GM19023 (cell line): ENCODE results near the gene MFSD2A.
"Not testable (repeated sequence)": the region's sequence is repeated elsewhere in the genome, so short reads cannot be mapped to it uniquely, and the experiment has no call there.

Source experiments
- ATAC-seq: cut with Tn5 transposase; IDR thresholded peaks from one replicate; pipeline ENCODE4 v1.9.1; 2021; ENCODE audit warnings: mild to moderate bottlenecking, moderate library complexity; ENCODE audit not compliant: unreplicated experiment

MFSD2A gene

DNA sequence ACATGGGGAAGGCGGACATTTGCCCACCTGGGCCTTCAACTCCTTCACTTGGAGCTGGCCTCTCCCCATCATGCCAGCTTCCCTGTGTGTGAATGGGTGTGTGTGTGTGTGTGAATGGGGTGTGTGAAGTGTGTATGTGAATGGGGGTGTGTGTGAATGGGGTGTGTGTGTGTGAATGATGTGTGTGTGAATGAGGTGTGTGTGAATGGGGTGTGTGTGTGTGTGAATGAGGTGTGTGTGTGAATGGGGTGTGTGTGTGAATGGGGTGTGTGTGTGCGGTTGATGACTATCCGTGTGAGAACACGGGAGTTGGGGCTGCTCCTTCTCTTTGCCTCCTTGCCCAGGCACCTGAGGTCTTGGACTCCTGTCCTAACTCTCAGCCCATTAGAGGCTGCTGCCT lies 9.6 kb downstream of the MFSD2A start:
- ATAC-seq = no peak

- ATAC-seq = no peak
Observed at GRCh38 chr1:39965044-39965443, 10.1 kb downstream of the MFSD2A start.

GRCh38 chr1:39969048-39969447 lies 14.1 kb downstream of the MFSD2A start:
- ATAC-seq = no peak

GRCh38 chr1:39969531-39970270 lies 14.8 kb downstream of the MFSD2A start:
- no peak for ATAC-seq

DNA sequence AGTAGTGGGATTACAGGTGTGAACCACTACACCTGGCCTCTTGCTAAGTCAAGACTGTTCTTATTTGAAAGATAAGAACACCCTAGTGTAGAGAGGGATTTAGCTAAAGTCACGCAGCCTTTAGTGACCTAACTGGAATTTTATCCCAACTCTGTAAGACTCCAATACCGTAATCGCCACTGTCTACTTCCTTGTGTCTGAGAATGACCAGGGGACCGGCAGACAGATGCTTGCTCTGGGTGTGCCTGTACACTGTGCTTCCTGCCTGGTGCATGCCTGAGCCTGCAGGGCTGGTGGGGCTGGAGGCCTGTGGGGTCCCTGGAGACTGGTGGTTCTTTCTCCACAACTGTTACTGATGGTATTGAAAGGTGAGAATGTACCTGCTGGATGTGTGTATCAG lies 15.3 kb downstream of the MFSD2A start:
- no peak for ATAC-seq

GRCh38 chr1:39971138-39971537 lies 16.2 kb downstream of the MFSD2A start:
- no peak for ATAC-seq

GRCh38 chr1:39973503-39974135 lies 18.7 kb downstream of the MFSD2A start:
- ATAC-seq = no peak

DNA sequence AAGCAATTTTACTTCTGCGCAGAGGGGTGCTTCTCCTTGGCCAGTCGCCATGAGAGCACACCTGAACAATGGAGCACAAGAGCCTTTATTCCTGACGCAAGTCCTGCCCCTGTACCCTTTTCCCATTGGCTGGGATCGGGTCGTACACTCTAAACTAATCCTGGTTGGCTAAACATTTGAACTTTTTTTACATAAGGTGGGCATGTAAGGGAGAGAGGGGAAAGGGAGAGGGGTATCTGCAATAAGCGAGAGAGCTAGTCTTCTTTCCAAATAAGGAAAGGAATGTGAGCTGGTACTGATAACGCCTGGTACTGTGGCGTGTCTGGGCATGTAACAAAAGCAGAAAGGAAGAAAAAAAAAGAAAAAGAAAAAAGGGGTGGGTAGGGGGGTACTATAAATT lies 21.8 kb downstream of the MFSD2A start:
- no peak for ATAC-seq

GRCh38 chr1:39977202-39977601 lies 22.3 kb downstream of the MFSD2A start:
- no peak for ATAC-seq

GRCh38 chr1:39979654-39980053 lies 24.7 kb downstream of the MFSD2A start:
- ATAC-seq = no peak

DNA sequence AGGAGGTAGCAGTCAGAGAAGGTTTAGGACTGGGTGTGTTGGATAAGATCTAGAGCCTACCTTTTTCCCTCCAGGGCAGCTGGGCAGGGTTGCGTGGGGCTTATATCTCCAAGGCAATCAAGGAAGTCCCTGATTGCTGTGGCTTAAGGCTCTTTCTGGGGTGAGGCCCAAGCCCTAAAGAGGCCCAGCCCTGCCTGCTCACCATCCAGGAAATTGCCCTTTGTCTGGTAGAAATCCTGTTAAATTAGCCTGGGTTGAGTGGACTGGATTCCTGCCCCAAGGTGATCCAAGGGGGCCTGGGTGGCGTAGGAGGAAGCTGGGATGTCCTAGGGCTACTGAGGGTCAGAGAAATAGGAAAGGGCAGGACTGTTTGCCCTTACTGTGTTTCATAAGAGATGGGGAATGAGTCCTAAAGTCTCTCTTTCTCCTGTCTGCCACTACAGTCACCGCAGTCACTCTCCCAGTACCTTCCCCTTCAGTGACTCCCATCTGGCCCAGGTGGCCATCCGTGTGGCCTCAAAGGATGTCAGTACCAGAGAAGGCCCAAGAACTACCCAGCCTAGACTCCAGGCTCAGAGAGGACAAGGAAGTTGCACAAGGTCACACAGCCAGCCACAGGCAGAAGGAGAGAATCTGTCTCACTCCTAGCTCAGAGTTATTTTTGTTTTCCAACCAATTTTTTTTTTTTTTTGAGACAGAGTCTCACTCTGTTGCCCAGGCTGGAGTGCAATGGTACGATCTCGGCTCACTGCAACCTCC lies 25.8 kb downstream of the MFSD2A start:
- ATAC-seq = no peak

DNA sequence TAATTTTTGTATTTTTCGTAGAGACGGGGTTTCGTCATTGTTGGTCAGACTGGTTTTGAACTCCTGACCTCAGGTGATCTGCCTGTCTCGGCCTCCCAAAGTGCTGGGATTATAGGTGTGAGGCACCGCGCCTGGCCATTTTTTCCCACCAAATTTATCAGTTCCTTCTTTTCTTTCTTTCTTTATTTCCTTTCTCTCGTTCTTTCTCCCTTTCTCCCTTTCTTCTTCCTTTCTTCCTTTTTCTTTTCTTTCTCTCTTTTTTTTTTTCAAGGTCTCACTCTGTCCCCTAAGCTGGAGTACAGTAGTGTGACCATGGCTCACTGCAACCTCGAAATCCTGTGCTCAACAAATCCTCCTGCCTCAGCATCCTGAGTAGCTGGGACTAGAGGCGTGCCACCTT lies 26.4 kb downstream of the MFSD2A start:
- no peak for ATAC-seq

DNA sequence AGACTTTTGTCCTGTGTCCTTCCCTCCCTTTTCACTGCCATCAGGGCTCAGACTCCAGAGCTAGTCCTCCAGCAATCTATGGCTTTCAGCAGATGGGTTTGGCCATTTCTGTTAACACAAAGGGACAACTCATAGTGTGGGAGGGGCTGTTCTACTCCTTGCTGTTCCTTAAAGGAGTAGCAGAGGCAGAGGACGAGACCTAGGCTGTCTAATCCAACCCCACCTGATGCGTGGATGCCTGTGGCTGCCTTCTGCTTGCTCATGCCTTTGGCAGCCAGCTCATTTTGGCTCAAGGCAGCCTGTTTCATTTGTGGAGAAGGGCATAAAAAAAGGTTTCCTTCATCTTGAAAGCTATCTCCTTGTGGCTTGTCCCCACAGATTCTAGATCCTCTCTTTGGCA lies 27.0 kb downstream of the MFSD2A start:
- ATAC-seq = no peak

GRCh38 chr1:39984480-39984879 lies 29.5 kb downstream of the MFSD2A start:
- not testable (repeated sequence) for ATAC-seq

- ATAC-seq = no peak
Observed at GRCh38 chr1:39984951-39985350, 30.0 kb downstream of the MFSD2A start.

GRCh38 chr1:39987869-39988268 lies 32.9 kb downstream of the MFSD2A start:
- no peak for ATAC-seq

DNA sequence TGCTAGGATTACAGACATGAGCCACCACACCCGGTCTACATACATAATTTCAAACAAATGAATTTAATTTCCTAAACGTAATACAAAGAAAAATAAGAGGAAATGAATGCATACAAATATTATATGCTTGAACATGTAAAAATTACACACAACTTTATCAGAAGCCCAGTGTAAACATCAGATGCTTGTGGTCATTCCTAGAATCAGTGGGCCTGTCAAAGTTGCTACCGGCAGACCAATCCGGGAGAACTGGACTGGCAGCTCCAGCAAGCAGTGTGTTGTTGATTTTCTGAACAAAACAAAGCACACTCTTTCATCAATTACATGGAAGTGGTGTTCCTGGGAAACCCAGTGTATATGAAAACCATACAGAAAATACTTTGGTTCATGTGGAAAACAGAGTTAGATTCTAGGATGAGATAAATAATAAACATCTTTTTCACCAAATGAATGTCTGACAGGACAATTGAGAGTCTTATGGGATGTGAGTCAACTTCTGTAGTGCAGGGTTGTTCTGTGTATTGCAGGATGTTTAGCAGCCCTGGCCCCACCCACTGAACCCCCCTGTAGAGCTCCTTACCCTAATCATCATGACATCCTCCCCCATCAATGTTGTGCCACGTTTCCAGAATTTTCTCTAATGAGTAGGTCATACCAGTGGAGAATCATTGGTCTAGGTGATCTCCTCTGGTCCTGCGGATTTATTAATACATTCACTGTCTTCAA lies 33.8 kb downstream of the MFSD2A start:
- no peak for ATAC-seq

DNA sequence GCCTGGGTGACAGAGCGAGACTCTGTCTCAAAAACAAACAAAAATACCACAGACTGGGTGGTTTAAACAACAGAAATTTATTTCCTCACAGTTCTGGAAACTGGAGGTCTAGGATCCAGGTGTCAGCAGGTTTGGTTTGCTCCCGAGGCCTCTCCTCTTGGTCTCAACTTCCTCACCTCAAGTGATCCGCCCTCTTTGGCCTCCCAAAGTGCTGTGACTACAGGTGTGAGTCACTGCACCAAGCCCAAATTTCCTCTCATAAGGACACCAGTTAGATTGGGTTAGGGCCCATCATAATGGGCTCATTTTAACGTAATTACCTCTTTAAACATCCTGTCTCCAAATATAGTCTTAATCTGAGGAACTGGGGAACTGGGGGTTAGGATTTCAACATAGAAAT lies 35.5 kb downstream of the MFSD2A start:
- ATAC-seq = no peak

- ATAC-seq = no peak
Observed at GRCh38 chr1:39992234-39992633, 37.3 kb downstream of the MFSD2A start.

GRCh38 chr1:39992888-39993287 lies 37.9 kb downstream of the MFSD2A start:
- ATAC-seq = no peak

DNA sequence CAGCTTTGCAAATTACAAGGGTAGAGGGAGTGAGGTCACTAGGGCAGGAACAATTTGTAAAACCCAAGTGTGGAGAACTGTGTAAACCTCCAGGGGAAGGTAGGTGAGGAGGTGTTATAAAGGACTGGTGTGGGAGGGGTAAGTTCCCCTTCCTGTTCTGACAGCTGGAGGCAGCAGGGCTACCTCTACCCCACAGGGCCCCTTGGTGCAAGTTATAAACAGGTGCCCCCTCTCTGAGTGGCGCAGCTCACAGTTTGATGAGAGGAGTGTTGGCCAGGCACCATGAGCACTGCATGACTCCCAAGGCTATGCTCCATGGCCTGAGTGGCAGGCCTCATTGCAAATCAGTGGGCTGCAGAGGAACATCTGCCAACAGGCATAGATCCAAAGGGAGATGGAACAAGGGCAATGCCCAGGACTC lies 41.0 kb downstream of the MFSD2A start:
- ATAC-seq = no peak
